Measurements from ENCODE around the gene COL4A2. TPM values are rescaled to one million over a fixed set of nuclear protein-coding genes. Genes with fewer than 3 reads are reported as not detected.

Gene COL4A2
- total and polyA plus RNA-seq, 2 donors (not counting 1 experiment from before 2014, with no cell fraction given), result 0.17 TPM; not detected in 1

GRCh38 chr13:110418944-110419343, 111.9 kb downstream of the COL4A2 start:
- H3K4me1 ChIP-seq (ENCODE audit: control insufficient read depth in 2 of 2, insufficient read depth in 2 of 2, low read length in 2 of 2), result no peaks in the 10 kb centered on the region
- peaks cover 0 to 31% (median 23%) of the 10 kb centered on the region in 4 experiments for H3K27me3 ChIP-seq (replicated peaks in 1 of 4; ENCODE audit: control extremely low read depth in 1 of 4, control insufficient read depth in 3 of 4, insufficient read depth in 4 of 4, low read length in 3 of 4)
- Mint-ChIP-seq H3K27ac (no peak overlapping the region), H3K9me3 (ENCODE audit: insufficient read depth) (no peaks in the 10 kb centered on the region), H3K4me1 (no peaks in the 10 kb centered on the region), H3K27me3 (peaks cover 53% of the 10 kb centered on the region), H3K4me3 (no peak overlapping the region)
- POLR2A ChIA-PET, result no interaction called here
- TF ChIP-seq CTCF (IDR thresholded peaks at IDR 0.05) (no peak), EZH2 (IDR thresholded peaks at IDR 0.05; ENCODE audit: borderline replicate concordance, insufficient read depth, low read depth, low read length, poor library complexity, severe bottlenecking) (no peak)
- ATAC-seq (ENCODE audit: low read depth), result no peak
- CTCF ChIA-PET, result no interaction called here
- no peaks in the 10 kb centered on the region for H3K79me2 ChIP-seq (ENCODE audit: control insufficient read depth, insufficient read depth, low read length)
- no peak for DNase-seq
- WGBS (ENCODE audit: insufficient coverage), result 75% methylated on average over 6 of the region's 9 CpGs
- H2AFZ ChIP-seq (ENCODE audit: insufficient read depth, low read depth, low read length, poor library complexity, severe bottlenecking), result no peak overlapping the region
- no peak overlapping the region for H3K4me3 ChIP-seq (ENCODE audit: control extremely low read depth in 1 of 5, extremely low read depth in 1 of 5, insufficient read depth in 1 of 5, low read depth in 2 of 5, low read length in 4 of 5)
- no peak overlapping the region for H3K27ac ChIP-seq (ENCODE audit: low read length in 2 of 2)
- no peaks in the 10 kb centered on the region for H3K36me3 ChIP-seq (replicated peaks in 1 of 2; ENCODE audit: control extremely low read depth in 1 of 2, control insufficient read depth in 1 of 2, extremely low read depth in 1 of 2, insufficient read depth in 2 of 2, low read length in 1 of 2)
- intact Hi-C loops (cut with micrococcal nuclease), result no loop called here
- no peak overlapping the region for H3K9ac ChIP-seq (ENCODE audit: low read length)
- H4K20me1 ChIP-seq (ENCODE audit: control insufficient read depth, insufficient read depth, low read length, poor library complexity, severe bottlenecking), result no peaks in the 10 kb centered on the region
- no peak overlapping the region for H3K4me2 ChIP-seq (replicated peaks; ENCODE audit: low read depth, low read length, poor library complexity, severe bottlenecking)
- no peaks in the 10 kb centered on the region for H3K9me3 ChIP-seq (ENCODE audit: control extremely low read depth in 1 of 3, control insufficient read depth in 2 of 3, insufficient read depth in 1 of 3, low read length in 2 of 3)

- ATAC-seq (ENCODE audit: low read depth) (no peak), DNase-seq (no peak)
- H3K27ac Mint-ChIP-seq, result no peak overlapping the region
- Histone ChIP-seq H3K27ac (ENCODE audit: low read length in 2 of 2) (no peak overlapping the region), H4K20me1 (ENCODE audit: control insufficient read depth, insufficient read depth, low read length, poor library complexity, severe bottlenecking) (no peaks in the 10 kb centered on the region), H3K36me3 (replicated peaks in 1 of 2; ENCODE audit: control extremely low read depth in 1 of 2, control insufficient read depth in 1 of 2, extremely low read depth in 1 of 2, insufficient read depth in 2 of 2, low read length in 1 of 2) (no peaks in the 10 kb centered on the region), H3K79me2 (ENCODE audit: control insufficient read depth, insufficient read depth, low read length) (no peaks in the 10 kb centered on the region), H3K9ac (ENCODE audit: low read length) (no peak overlapping the region), H2AFZ (ENCODE audit: insufficient read depth, low read depth, low read length, poor library complexity, severe bottlenecking) (no peak overlapping the region), H3K9me3 (ENCODE audit: control extremely low read depth in 1 of 3, control insufficient read depth in 2 of 3, insufficient read depth in 1 of 3, low read length in 2 of 3) (no peaks in the 10 kb centered on the region), H3K4me3 (ENCODE audit: control extremely low read depth in 1 of 5, extremely low read depth in 1 of 5, insufficient read depth in 1 of 5, low read depth in 2 of 5, low read length in 4 of 5) (no peak overlapping the region), H3K27me3 (replicated peaks in 1 of 4; ENCODE audit: control extremely low read depth in 1 of 4, control insufficient read depth in 3 of 4, insufficient read depth in 4 of 4, low read length in 3 of 4) (peaks cover 0 to 31% (median 23%) of the 10 kb centered on the region in 4 experiments), H3K4me2 (replicated peaks; ENCODE audit: low read depth, low read length, poor library complexity, severe bottlenecking) (no peak overlapping the region), H3K4me1 (ENCODE audit: control insufficient read depth in 2 of 2, insufficient read depth in 2 of 2, low read length in 2 of 2) (no peaks in the 10 kb centered on the region)
- peaks cover 55% of the 10 kb centered on the region for H3K27me3 Mint-ChIP-seq
- intact Hi-C loops (cut with micrococcal nuclease), result no loop called here
- no peaks in the 10 kb centered on the region for H3K9me3 Mint-ChIP-seq (ENCODE audit: insufficient read depth)
- TF ChIP-seq CTCF (IDR thresholded peaks at IDR 0.05) (no peak), EZH2 (IDR thresholded peaks at IDR 0.05; ENCODE audit: borderline replicate concordance, insufficient read depth, low read depth, low read length, poor library complexity, severe bottlenecking) (no peak)
- no peaks in the 10 kb centered on the region for H3K4me1 Mint-ChIP-seq
- WGBS (ENCODE audit: insufficient coverage), result 89% methylated on average over 6 of the region's 14 CpGs
- POLR2A ChIA-PET, result no interaction called here
- CTCF ChIA-PET, result no interaction called here
- H3K4me3 Mint-ChIP-seq, result no peak overlapping the region
Observed at GRCh38 chr13:110419381-110419791, 112.3 kb downstream of the COL4A2 start.

Data from B cell (primary cell).